BE2C (cell line): Measurements from ENCODE around the gene ADAM19.

Experiments
- DNase-seq: peaks from one replicate; pipeline ENCODE4 v3.0.0-alpha.2; 2020
- H3K27me3 ChIP-seq: fragments of 250-450 bp; sonication (Bioruptor Pico); 2 replicates; pipeline ENCODE4 v1.5.1; 2020; ENCODE audit warnings: mild to moderate bottlenecking
- H3K36me3 ChIP-seq: fragments of 250-450 bp; sonication (Bioruptor Pico); 2 replicates; pipeline ENCODE4 v1.5.1; 2020; ENCODE audit warnings: mild to moderate bottlenecking
- H3K4me1 ChIP-seq: fragments of 250-450 bp; sonication (Bioruptor Pico); 2 replicates; pipeline ENCODE4 v1.5.1; 2020
- H3K4me3 ChIP-seq: 2 replicates; pipeline ENCODE4 v1.5.1; 2011; ENCODE audit warnings: low read depth, low read length
- H3K9me3 ChIP-seq: fragments of 250-450 bp; sonication (Bioruptor Pico); 2 replicates; pipeline ENCODE4 v1.5.1; 2020
- CTCF ChIP-seq: IDR thresholded peaks from 2 replicates; pipeline ENCODE4 v1.5.1; 2012; ENCODE audit warnings: mild to moderate bottlenecking, low read depth, low read length

ADAM19 gene

GRCh38 chr5:157607371-157608161, 32.0 kb upstream of the ADAM19 start:
- H3K4me1 ChIP-seq, result no peaks in the 10 kb centered on the region
- no peaks in the 10 kb centered on the region for H3K9me3 ChIP-seq
- DNase-seq, result no peak
- no peaks in the 10 kb centered on the region for H3K36me3 ChIP-seq
- H3K27me3 ChIP-seq, result no peaks in the 10 kb centered on the region
- TF ChIP-seq CTCF, result no peak
- H3K4me3 ChIP-seq, result no peak overlapping the region

DNA sequence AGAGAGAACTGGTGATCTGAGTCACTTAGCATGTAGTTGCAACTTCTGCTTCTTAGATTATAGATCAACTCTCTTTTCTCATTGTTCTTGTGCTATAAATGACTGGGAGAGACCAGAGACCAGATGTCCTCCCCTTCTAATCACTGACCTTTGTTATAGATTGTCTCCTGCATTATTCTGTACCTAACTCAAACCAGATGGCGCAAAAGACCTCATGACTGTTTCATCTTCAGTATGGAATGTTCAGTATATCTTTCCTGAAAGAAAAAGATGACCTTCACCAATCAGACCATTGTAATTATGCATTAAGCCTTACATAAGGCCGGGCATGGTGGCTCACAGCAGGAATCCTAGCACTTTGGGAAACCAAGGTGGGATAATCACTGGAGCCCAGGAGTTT, 30.5 kb upstream of the ADAM19 start:
- no peak for TF ChIP-seq CTCF
- H3K9me3 ChIP-seq, result no peaks in the 10 kb centered on the region
- no peak for DNase-seq
- H3K27me3 ChIP-seq, result no peaks in the 10 kb centered on the region
- no peaks in the 10 kb centered on the region for H3K4me1 ChIP-seq
- no peak overlapping the region for H3K4me3 ChIP-seq
- H3K36me3 ChIP-seq, result no peaks in the 10 kb centered on the region

GRCh38 chr5:157603333-157604190, 28.0 kb upstream of the ADAM19 start:
- Histone ChIP-seq H3K4me3 (no peak overlapping the region), H3K4me1 (no peaks in the 10 kb centered on the region), H3K36me3 (no peaks in the 10 kb centered on the region), H3K9me3 (no peaks in the 10 kb centered on the region), H3K27me3 (no peaks in the 10 kb centered on the region)
- TF ChIP-seq CTCF, result no peak
- DNase-seq, result no peak

- DNase-seq, result no peak
- Histone ChIP-seq H3K36me3 (no peaks in the 10 kb centered on the region), H3K4me1 (no peaks in the 10 kb centered on the region), H3K4me3 (no peak overlapping the region), H3K9me3 (no peaks in the 10 kb centered on the region), H3K27me3 (no peaks in the 10 kb centered on the region)
- TF ChIP-seq CTCF, result no peak
These were observed 26.9 kb upstream of the ADAM19 start for GRCh38 chr5:157602505-157602904.

- no peak for TF ChIP-seq CTCF
- Histone ChIP-seq H3K9me3 (no peaks in the 10 kb centered on the region), H3K4me1 (no peaks in the 10 kb centered on the region), H3K36me3 (no peaks in the 10 kb centered on the region), H3K4me3 (no peak overlapping the region), H3K27me3 (no peaks in the 10 kb centered on the region)
- DNase-seq, result no peak
These were observed 24.7 kb upstream of the ADAM19 start for GRCh38 chr5:157600252-157600651.

DNA sequence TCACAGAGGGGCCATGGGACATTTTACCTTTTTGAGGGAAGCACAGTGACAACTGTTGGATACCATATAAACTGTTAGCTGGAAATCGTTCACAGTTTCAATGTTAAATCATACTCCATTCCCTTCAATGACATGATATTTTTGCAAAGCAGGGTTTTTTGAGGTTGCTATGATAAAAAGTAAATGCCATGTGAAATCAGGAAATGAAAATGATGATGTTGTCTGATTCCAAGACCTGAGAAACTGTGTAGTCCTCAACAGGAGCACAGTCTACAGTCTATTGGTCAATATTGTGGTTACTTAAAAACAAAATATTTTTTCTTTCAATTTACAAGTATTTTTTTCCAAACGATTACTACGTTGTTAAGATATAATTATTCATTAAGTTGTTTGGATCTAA, 24.0 kb upstream of the ADAM19 start:
- no peaks in the 10 kb centered on the region for H3K9me3 ChIP-seq
- DNase-seq, result no peak
- no peaks in the 10 kb centered on the region for H3K36me3 ChIP-seq
- H3K4me3 ChIP-seq, result no peak overlapping the region
- TF ChIP-seq CTCF, result no peak
- no peaks in the 10 kb centered on the region for H3K27me3 ChIP-seq
- no peaks in the 10 kb centered on the region for H3K4me1 ChIP-seq
